LNCaP clone FGC (cell line): ENCODE data around the gene OR2T10.

ENCODE experiments used
- DNase-seq: peaks from one replicate; pipeline ENCODE4 v3.0.0-alpha.2; 2011; ENCODE audit warnings: low read depth
- H3K4me3 ChIP-seq: 2 replicates; pipeline ENCODE4 v1.5.1; 2011; ENCODE audit warnings: mild to moderate bottlenecking, low read depth, low read length, control low read depth
- TF ChIP-seq, protein P1 (sequence below): IDR thresholded peaks from 2 replicates; pipeline ENCODE4 v1.5.1; 2012; ENCODE audit warnings: mild to moderate bottlenecking; ENCODE audit not compliant: control insufficient read depth, insufficient read depth; ENCODE audit errors: extremely low read depth

Gene OR2T10

DNA sequence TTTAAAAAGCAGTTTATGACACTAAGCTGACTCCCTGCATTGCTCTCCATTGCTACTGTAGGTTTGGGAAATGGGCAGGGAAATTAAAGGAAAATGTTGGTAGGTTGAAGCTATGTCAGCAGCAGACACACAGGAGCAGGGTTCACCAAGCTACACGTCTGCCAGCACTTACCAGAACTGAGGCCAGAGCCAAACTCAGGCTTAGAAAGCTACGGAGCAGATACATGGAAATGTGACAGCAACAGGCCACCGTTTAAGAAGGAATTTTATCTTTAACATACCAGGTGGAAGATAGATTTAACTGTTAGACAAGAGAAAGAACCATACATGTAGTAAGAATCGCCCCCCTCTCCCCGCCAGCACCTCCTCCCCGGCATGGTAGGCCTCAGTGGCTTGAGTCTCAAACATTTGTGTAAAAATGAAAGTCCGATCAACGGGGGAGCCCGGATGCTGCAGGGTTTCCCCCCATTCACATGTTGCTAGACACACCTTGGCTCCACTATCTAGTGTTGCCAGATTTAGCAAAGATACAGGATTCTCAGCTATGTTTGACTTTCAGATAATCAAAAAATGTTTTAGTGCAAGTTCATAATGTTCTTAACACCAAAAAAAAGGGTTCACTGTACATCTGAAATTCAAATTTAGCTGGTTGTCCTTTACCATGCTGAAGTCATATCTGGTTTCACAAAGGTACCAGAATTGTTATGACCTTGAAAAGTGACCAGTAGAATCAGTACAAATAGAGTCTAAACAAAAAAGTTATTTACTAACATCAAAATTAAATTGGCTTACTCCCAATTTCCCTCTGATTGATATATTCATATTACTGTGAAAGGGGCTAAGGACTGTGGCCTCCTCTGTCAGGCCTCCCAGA is 30.7 kb upstream of the OR2T10 start:
- no peak overlapping the region for H3K4me3 ChIP-seq
- no peak for DNase-seq
- TF ChIP-seq, protein P1, sequence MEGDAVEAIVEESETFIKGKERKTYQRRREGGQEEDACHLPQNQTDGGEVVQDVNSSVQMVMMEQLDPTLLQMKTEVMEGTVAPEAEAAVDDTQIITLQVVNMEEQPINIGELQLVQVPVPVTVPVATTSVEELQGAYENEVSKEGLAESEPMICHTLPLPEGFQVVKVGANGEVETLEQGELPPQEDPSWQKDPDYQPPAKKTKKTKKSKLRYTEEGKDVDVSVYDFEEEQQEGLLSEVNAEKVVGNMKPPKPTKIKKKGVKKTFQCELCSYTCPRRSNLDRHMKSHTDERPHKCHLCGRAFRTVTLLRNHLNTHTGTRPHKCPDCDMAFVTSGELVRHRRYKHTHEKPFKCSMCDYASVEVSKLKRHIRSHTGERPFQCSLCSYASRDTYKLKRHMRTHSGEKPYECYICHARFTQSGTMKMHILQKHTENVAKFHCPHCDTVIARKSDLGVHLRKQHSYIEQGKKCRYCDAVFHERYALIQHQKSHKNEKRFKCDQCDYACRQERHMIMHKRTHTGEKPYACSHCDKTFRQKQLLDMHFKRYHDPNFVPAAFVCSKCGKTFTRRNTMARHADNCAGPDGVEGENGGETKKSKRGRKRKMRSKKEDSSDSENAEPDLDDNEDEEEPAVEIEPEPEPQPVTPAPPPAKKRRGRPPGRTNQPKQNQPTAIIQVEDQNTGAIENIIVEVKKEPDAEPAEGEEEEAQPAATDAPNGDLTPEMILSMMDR = no peak

DNA sequence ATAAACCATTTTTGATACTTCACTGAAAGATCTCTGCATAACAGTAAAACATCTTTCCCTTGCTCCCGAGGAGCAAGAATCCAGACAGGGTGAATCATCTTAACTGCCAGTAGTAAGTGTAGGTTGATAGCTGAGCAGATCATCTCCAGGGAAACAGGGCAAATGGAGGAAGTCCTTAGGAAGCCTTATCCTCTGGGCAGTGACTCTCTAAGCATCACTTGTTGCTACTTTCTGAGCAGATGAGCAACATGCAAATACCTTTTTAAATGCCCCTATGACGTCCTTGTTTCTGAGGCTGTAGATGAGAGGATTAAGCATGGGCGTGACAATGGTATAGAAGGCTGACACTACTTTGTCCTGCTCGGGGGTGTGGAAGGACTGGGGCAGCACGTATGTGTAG is 28.5 kb upstream of the OR2T10 start:
- TF ChIP-seq, protein P1 = no peak
- DNase-seq = no peak
- H3K4me3 ChIP-seq = no peak overlapping the region

DNA sequence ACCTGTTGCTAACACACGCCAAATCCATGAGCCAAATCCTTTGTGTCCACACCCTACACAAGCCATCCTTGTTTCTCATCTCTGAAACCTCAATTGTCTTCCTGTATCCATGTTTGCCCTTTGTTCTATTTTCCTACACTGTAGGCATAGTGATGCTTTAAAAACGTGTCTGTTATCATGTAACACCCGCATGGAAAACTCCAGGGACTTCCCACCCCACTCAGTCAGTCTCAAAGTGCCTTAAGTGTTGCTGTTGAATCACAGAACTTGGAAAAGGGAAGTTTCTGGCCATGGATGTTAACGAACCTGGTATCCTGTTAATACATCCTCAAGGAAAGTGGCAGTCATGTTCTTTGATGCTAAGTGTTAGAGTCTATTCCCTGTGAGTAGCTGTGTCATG is 27.7 kb upstream of the OR2T10 start:
- no peak overlapping the region for H3K4me3 ChIP-seq
- TF ChIP-seq, protein P1 = no peak
- no peak for DNase-seq

DNA sequence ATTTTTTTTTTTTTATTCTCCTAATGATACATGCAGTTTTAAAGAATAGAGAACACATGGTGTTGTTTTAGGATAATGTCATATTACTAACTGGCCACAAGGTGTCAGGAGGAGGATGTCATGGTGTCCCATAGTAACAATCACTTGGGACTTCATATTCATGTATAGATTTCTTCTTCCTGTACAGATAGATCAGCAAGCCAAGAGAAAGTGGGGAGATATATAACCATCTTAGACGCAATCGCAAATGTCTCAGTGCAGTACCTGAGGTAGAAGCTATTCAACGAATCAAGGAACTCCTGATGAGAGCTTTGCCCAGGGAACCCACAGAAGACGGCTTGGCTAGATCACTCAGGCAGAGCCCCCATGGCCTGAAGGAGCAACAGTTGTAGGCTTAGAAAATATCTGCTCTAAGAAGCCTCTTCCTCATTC is 25.1 kb upstream of the OR2T10 start:
- H3K4me3 ChIP-seq = no peak overlapping the region
- peak; percentile 15 for DNase-seq
- TF ChIP-seq, protein P1 = peak; percentile 44

DNA sequence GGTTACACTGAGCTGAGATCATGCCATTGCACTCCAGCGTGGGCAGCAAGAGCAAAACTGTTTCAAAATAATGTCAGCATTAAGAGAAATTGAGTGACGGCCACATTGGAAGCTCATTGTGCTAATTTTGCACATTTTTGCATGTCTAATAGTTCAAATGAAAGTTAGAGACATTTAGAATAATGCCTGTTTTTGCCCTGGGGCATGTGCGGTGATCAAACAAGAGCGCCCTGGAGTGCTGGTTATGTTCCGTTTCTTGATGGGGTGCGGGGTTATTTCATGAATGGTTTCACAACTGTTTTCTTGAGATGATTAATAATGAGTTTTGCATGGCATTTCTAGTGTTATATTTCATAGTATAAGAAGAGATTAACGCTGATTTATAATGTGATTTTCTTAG is 24.3 kb upstream of the OR2T10 start:
- no peak for DNase-seq
- no peak overlapping the region for H3K4me3 ChIP-seq
- TF ChIP-seq, protein P1 = no peak

DNA sequence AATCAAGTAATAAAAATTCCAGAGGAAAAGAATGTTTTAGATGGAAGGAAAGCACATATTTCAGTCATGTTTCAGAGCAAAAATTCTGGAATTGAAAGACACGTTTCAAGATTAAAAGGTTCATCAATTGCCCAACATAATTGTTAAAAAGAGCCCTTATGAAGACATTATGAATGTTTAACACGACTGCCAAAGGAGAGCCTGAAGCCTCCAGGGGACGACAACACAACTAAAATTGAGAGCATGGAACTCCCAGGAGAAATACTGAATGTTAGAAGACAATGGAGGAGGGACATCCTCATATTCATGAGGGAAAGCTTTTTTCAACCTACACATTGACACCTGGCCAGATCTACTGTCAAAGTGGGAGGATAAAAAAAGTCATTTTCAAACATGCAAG is 21.4 kb upstream of the OR2T10 start:
- TF ChIP-seq, protein P1 = no peak
- no peak overlapping the region for H3K4me3 ChIP-seq
- DNase-seq = no peak

DNA sequence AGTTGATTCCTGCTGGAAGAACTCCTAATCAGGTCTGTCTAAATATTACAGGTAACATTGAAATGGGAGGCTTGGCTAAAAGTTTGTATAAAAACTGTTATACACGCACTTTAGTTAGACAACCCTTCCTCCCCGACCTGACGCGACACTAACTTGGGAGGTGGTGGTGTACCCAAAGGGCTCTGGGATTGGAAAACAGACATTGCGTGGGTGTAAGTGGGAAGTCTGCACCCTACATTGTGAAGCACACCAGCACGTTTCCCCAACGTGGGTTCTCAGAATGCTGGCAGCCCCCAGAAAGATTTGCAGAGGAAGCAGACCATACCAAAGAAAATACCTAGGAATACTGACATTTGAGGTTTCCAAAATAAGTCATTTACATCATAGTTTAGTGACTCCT is 20.6 kb upstream of the OR2T10 start:
- TF ChIP-seq, protein P1 = no peak
- DNase-seq = no peak
- no peak overlapping the region for H3K4me3 ChIP-seq
